Dermis blood vessel endothelial cell (primary cell): ENCODE results near the gene INTS14. TPM values are rescaled to one million over a fixed set of nuclear protein-coding genes. Genes with fewer than 3 reads are reported as not detected.
A peak's percentile ranks its signal among the peaks of the same experiment; 100 is the strongest.
"Not testable (repeated sequence)": the region's sequence is repeated elsewhere in the genome, so short reads cannot be mapped to it uniquely, and the experiment has no call there.

Experiments
- DNase-seq: peaks from one replicate; pipeline ENCODE4 v3.0.0; 2010
- total RNA-seq: library from RNA; depleted of rRNA; stranded (reverse); fragments of >200 nt; gene quantifications from 2 replicates; pipeline ENCODE4 v1.2.3, GENCODE V29; 2014

INTS14 gene
- total RNA-seq, 1 donor from 2014 or later: 42.9 TPM

GRCh38 chr15:65630760-65631159, 19.8 kb upstream of the INTS14 start:
- no peak for DNase-seq

- DNase-seq: no peak
These were observed 18.6 kb upstream of the INTS14 start for GRCh38 chr15:65629548-65629947.

GRCh38 chr15:65626856-65627255, 15.9 kb upstream of the INTS14 start:
- no peak for DNase-seq

GRCh38 chr15:65623103-65623502, 12.2 kb upstream of the INTS14 start:
- no peak for DNase-seq

- DNase-seq: no peak
These were observed 10.7 kb upstream of the INTS14 start, which contains the start of gene SLC24A1 for GRCh38 chr15:65621638-65622037. TSS of gene SLC24A1 (plus strand) at chr15:65621938. CDS start at chr15:65624081, 2,143 bp downstream.

GRCh38 chr15:65620833-65621232, 9.9 kb upstream of the INTS14 start:
- no peak for DNase-seq

GRCh38 chr15:65619626-65620290, 8.8 kb upstream of the INTS14 start:
- DNase-seq: no peak

- DNase-seq: no peak
These were observed 7.7 kb upstream of the INTS14 start for GRCh38 chr15:65618560-65619109.

GRCh38 chr15:65615887-65616286, 5.0 kb upstream of the INTS14 start:
- DNase-seq: not testable (repeated sequence)

- no peak for DNase-seq
These were observed 2.2 kb upstream of the INTS14 start for GRCh38 chr15:65612949-65613744.

GRCh38 chr15:65612616-65612946, 1.6 kb upstream of the INTS14 start:
- DNase-seq: no peak

GRCh38 chr15:65611888-65612615, 1.1 kb upstream of the INTS14 start:
- peak; percentile 25 for DNase-seq

- DNase-seq: no peak
These were observed 7.4 kb downstream of the INTS14 start for GRCh38 chr15:65603559-65603958.

GRCh38 chr15:65603134-65603533, 7.8 kb downstream of the INTS14 start:
- no peak for DNase-seq

- DNase-seq: no peak
These were observed 11.3 kb downstream of the INTS14 start for GRCh38 chr15:65599677-65600076.

- no peak for DNase-seq
These were observed 12.5 kb downstream of the INTS14 start for GRCh38 chr15:65598468-65598867.

- DNase-seq: peak; percentile 72
These were observed 15.0 kb downstream of the INTS14 start for GRCh38 chr15:65595960-65596359.

- no peak for DNase-seq
These were observed 23.8 kb downstream of the INTS14 start for GRCh38 chr15:65587094-65587493.

- peak; percentile 66 for DNase-seq
These were observed 26.7 kb downstream of the INTS14 start for GRCh38 chr15:65584241-65584640.

- DNase-seq: peak; percentile 84
These were observed 27.2 kb downstream of the INTS14 start for GRCh38 chr15:65583701-65584100.

- DNase-seq: peak; percentile 29
These were observed 30.6 kb downstream of the INTS14 start for GRCh38 chr15:65580287-65580686.

GRCh38 chr15:65579762-65580161, 31.2 kb downstream of the INTS14 start:
- no peak for DNase-seq
